Measurements from ENCODE around the gene BAHCC1. TPM values are rescaled to one million over a fixed set of nuclear protein-coding genes. Genes with fewer than 3 reads are reported as not detected.

Gene BAHCC1
- total and polyA plus RNA-seq, 9 of the 15 experiments (the other 6 are each of a cell fraction or from before 2014, with no cell fraction given) = 0.14 to 26.9 (median 5.0) TPM

DNA sequence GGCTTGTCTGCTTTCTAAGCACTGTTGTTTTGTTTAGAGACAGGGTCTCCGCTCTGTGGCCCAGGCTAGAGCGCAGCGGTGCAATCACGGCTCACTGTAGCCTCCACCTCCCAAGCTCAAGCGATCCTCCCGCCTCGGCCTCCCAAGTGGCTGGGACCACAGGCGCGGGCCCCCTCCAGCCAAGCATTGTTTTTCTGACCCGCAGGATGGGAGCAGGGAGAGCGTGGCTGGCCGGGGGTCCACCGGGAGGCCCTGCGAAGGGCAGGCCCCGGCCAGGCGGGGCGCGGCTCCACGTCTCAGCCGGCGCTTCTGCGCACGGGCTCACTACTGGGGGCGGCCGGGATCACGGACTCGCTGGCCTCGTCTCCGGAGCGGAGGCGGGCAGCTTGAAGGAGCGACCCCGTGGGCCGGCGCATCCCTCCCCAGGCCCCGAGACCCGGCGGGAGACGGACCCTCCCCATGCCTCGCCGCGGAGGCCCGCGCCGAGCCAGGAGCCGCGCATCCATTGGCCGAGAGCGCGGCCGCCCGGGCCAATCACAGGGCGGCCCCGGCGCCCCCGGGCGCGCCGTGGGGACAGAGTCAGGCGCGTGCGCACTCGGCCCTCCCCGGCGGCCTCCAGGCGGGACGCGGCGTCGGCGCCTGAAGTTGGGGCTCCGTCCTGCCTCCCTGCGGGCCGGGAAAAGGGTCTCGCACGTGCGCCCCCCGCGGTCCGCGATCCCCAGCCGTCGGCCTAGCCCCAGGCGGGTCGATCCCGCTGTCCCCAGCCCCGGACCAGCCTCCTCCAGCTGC, 92.4 kb downstream of the BAHCC1 start (continued):
- TF ChIP-seq ZNF318 (IDR thresholded peaks at IDR 0.05; ENCODE audit: borderline replicate concordance in 1 of 2, low read depth in 1 of 2) (no peak), RNF2 (IDR thresholded peaks at IDR 0.05) (no peak), SLC30A9 (CRISPR knock-in tag; IDR thresholded peaks at IDR 0.05) (no peak), MEIS2 (IDR thresholded peaks at IDR 0.05; ENCODE audit: partially characterized antibody) (peak; percentile 66), RAD21 (CRISPR knock-in tag; conservative IDR thresholded peaks at IDR 0.05 in 1 of 2, IDR thresholded peaks at IDR 0.05 in 1 of 2) (no peak), ZFPM2 (CRISPR knock-in tag; IDR thresholded peaks at IDR 0.05) (no peak), HDGF (IDR thresholded peaks at IDR 0.05) (no peak), NFIX (CRISPR knock-in tag; IDR thresholded peaks at IDR 0.05; ENCODE audit: low read depth) (no peak), KAT8 (IDR thresholded peaks at IDR 0.05; ENCODE audit: low read depth) (no peak), CEBPB (tag; IDR thresholded peaks at IDR 0.05) (no peak), TCF7 (IDR thresholded peaks at IDR 0.05; ENCODE audit: borderline replicate concordance) (no peak), HMG20B (CRISPR knock-in tag; IDR thresholded peaks at IDR 0.05) (no peak), NUFIP1 (IDR thresholded peaks at IDR 0.05; ENCODE audit: partially characterized antibody) (no peak), RFX5 (IDR thresholded peaks at IDR 0.05; ENCODE audit: low read depth, low read length) (no peak), PHTF2 (CRISPR knock-in tag; IDR thresholded peaks at IDR 0.05) (no peak), FOS (IDR thresholded peaks at IDR 0.05; ENCODE audit: extremely low read depth, insufficient read length) (peak; percentile 53)
- TF ChIP-seq, protein P1, sequence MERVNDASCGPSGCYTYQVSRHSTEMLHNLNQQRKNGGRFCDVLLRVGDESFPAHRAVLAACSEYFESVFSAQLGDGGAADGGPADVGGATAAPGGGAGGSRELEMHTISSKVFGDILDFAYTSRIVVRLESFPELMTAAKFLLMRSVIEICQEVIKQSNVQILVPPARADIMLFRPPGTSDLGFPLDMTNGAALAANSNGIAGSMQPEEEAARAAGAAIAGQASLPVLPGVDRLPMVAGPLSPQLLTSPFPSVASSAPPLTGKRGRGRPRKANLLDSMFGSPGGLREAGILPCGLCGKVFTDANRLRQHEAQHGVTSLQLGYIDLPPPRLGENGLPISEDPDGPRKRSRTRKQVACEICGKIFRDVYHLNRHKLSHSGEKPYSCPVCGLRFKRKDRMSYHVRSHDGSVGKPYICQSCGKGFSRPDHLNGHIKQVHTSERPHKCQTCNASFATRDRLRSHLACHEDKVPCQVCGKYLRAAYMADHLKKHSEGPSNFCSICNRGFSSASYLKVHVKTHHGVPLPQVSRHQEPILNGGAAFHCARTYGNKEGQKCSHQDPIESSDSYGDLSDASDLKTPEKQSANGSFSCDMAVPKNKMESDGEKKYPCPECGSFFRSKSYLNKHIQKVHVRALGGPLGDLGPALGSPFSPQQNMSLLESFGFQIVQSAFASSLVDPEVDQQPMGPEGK (CRISPR knock-in tag; IDR thresholded peaks at IDR 0.05; ENCODE audit: borderline replicate concordance) = no peak
- TF ChIP-seq, protein P2, sequence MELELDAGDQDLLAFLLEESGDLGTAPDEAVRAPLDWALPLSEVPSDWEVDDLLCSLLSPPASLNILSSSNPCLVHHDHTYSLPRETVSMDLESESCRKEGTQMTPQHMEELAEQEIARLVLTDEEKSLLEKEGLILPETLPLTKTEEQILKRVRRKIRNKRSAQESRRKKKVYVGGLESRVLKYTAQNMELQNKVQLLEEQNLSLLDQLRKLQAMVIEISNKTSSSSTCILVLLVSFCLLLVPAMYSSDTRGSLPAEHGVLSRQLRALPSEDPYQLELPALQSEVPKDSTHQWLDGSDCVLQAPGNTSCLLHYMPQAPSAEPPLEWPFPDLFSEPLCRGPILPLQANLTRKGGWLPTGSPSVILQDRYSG (tag; conservative IDR thresholded peaks at IDR 0.05; ENCODE audit: low read depth) = no peak; the same call in 1 of the 2 replicates
